Measurements from ENCODE around the gene FAM53B.

- TF ChIP-seq POLR2A (IDR thresholded peaks at IDR 0.05) (no peak), CTCF (IDR thresholded peaks at IDR 0.05) (no peak)
Measured at GRCh38 chr10:124671486-124672075, 72.6 kb downstream of the FAM53B start.
